IMR-90 (cell line): Measurements from ENCODE around the gene DNAJC7. TPM values are rescaled to one million over a fixed set of nuclear protein-coding genes. Genes with fewer than 3 reads are reported as not detected.

ENCODE experiments used
- FOS ChIP-seq: fragments of 150-350 bp; IDR thresholded peaks from 2 replicates; pipeline ENCODE4 v1.6.1; 2016; ENCODE audit warnings: low read depth, low read length
- MXI1 ChIP-seq: IDR thresholded peaks from 2 replicates; pipeline ENCODE4 v1.6.1; 2012; ENCODE audit warnings: low read depth, mild to moderate bottlenecking, low read length, moderate library complexity, borderline replicate concordance
- NFE2L2 ChIP-seq: fragments of 150-350 bp; IDR thresholded peaks from 2 replicates; pipeline ENCODE4 v1.6.1; 2016; ENCODE audit warnings: low read depth, mild to moderate bottlenecking, low read length
- POLR2A ChIP-seq: IDR thresholded peaks from 2 replicates; pipeline ENCODE4 v1.6.1; 2012; ENCODE audit warnings: mild to moderate bottlenecking, low read depth, low read length
- USF2 ChIP-seq: fragments of 150-350 bp; IDR thresholded peaks from 2 replicates; pipeline ENCODE4 v1.6.1; 2017; ENCODE audit warnings: mild to moderate bottlenecking, antibody characterized with exemption, low read length, low read depth
- polyA plus RNA-seq, 3 experiments: library from polyadenylated mRNA; depleted of rRNA; stranded (reverse); fragments of >200 nt; gene quantifications; 2 replicates each; pipeline ENCODE4 v1.2.3, GENCODE V29; 2012; ENCODE audit warnings: low replicate concordance in 1 of 3
- total RNA-seq: library from RNA; depleted of rRNA; stranded (reverse); fragments of >200 nt; gene quantifications from 2 replicates; pipeline ENCODE4 v1.2.3, GENCODE V29; 2012; rRNA removed

DNAJC7 gene
- total and polyA plus RNA-seq, 2 of the 4 experiments (the other 2 are of a cell fraction) = 49.3 to 71.7 TPM

- no peak for TF ChIP-seq POLR2A
- no peak for TF ChIP-seq NFE2L2
- TF ChIP-seq USF2 = no peak
- no peak for TF ChIP-seq MXI1
- TF ChIP-seq FOS = no peak
These were observed 88.5 kb downstream of the DNAJC7 start (continued) for GRCh38 chr17:41928693-41929251.

Other genes with a start within 250 kb of the DNAJC7 start
- 12.9 and 14.7 TPM in 2 replicates for gene JUP, start 230.7 kb downstream of the DNAJC7 start, total RNA-seq
- gene JUP, start 230.7 kb downstream of the DNAJC7 start, polyA plus RNA-seq (2012; rRNA removed) = 27.3 and 28.4 TPM in 2 replicates
- gene P3H4, start 205.5 kb downstream of the DNAJC7 start, total RNA-seq = 21.5 and 22.2 TPM in 2 replicates
- gene P3H4, start 205.5 kb downstream of the DNAJC7 start, polyA plus RNA-seq (2012; rRNA removed) = 66.7 and 76.9 TPM in 2 replicates
- gene FKBP10, start 204.4 kb downstream of the DNAJC7 start, total RNA-seq = 156 and 170 TPM in 2 replicates
- gene FKBP10, start 204.4 kb downstream of the DNAJC7 start, polyA plus RNA-seq (2012; rRNA removed) = 984 and 1,083 TPM in 2 replicates
- 83.0 and 92.7 TPM in 2 replicates for gene NT5C3B, start 181.2 kb downstream of the DNAJC7 start, total RNA-seq
- gene NT5C3B, start 181.2 kb downstream of the DNAJC7 start, polyA plus RNA-seq (2012; rRNA removed) = 58.0 and 59.9 TPM in 2 replicates
- gene KLHL10, start 179.6 kb downstream of the DNAJC7 start, total RNA-seq = under 0.01 and 0.18 TPM in 2 replicates
- 0.07 TPM in 1 of 2 replicates, not detected in the other for gene KLHL10, start 179.6 kb downstream of the DNAJC7 start, polyA plus RNA-seq (2012; rRNA removed)
- 38.5 and 43.6 TPM in 2 replicates for gene KLHL11, start 152.0 kb downstream of the DNAJC7 start, total RNA-seq
- 3.5 and 4.1 TPM in 2 replicates for gene KLHL11, start 152.0 kb downstream of the DNAJC7 start, polyA plus RNA-seq (2012; rRNA removed)
- gene ACLY, start 98.5 kb downstream of the DNAJC7 start, total RNA-seq = 228 and 230 TPM in 2 replicates
- 167 and 170 TPM in 2 replicates for gene ACLY, start 98.5 kb downstream of the DNAJC7 start, polyA plus RNA-seq (2012; rRNA removed)
- gene ODAD4, start 86.8 kb downstream of the DNAJC7 start, total RNA-seq = 0.54 and 0.56 TPM in 2 replicates
- 0.37 and 0.38 TPM in 2 replicates for gene ODAD4, start 86.8 kb downstream of the DNAJC7 start, polyA plus RNA-seq (2012; rRNA removed)
- gene CNP, start 50.6 kb downstream of the DNAJC7 start, total RNA-seq = 45.5 and 50.3 TPM in 2 replicates
- gene CNP, start 50.6 kb downstream of the DNAJC7 start, polyA plus RNA-seq (2012; rRNA removed) = 46.4 and 56.5 TPM in 2 replicates
- gene NKIRAS2, start 2.7 kb upstream of the DNAJC7 start, total RNA-seq = 20.8 and 25.6 TPM in 2 replicates
- 51.8 and 55.1 TPM in 2 replicates for gene NKIRAS2, start 2.7 kb upstream of the DNAJC7 start, polyA plus RNA-seq (2012; rRNA removed)
- gene C17orf113, start 33.2 kb upstream of the DNAJC7 start, total RNA-seq = under 0.01 TPM in 1 of 2 replicates, not detected in the other
- 0.03 and 0.07 TPM in 2 replicates for gene C17orf113, start 33.2 kb upstream of the DNAJC7 start, polyA plus RNA-seq (2012; rRNA removed)
- gene ZNF385C, start 81.0 kb upstream of the DNAJC7 start, total RNA-seq = not detected in 2 replicates
- gene ZNF385C, start 81.0 kb upstream of the DNAJC7 start, polyA plus RNA-seq (2012; rRNA removed) = not detected in 2 replicates
- 1.1 and 1.4 TPM in 2 replicates for gene DHX58, start 95.3 kb upstream of the DNAJC7 start, total RNA-seq
- gene DHX58, start 95.3 kb upstream of the DNAJC7 start, polyA plus RNA-seq (2012; rRNA removed) = 1.9 and 2.8 TPM in 2 replicates
- 5.3 and 6.3 TPM in 2 replicates for gene KAT2A, start 103.9 kb upstream of the DNAJC7 start, total RNA-seq
- 28.2 and 31.4 TPM in 2 replicates for gene KAT2A, start 103.9 kb upstream of the DNAJC7 start, polyA plus RNA-seq (2012; rRNA removed)
- gene HSPB9, start 105.4 kb upstream of the DNAJC7 start, total RNA-seq = not detected in 2 replicates
- gene HSPB9, start 105.4 kb upstream of the DNAJC7 start, polyA plus RNA-seq (2012; rRNA removed) = not detected in 2 replicates
- 112 and 126 TPM in 2 replicates for gene RAB5C, start 137.6 kb upstream of the DNAJC7 start, total RNA-seq
- 277 and 312 TPM in 2 replicates for gene RAB5C, start 137.6 kb upstream of the DNAJC7 start, polyA plus RNA-seq (2012; rRNA removed)
- not detected in 2 replicates for gene KCNH4, start 163.7 kb upstream of the DNAJC7 start, total RNA-seq
- 0.03 and 0.06 TPM in 2 replicates for gene KCNH4, start 163.7 kb upstream of the DNAJC7 start, polyA plus RNA-seq (2012; rRNA removed)
- gene HCRT, start 168.0 kb upstream of the DNAJC7 start, total RNA-seq = not detected in 2 replicates
- not detected in 2 replicates for gene HCRT, start 168.0 kb upstream of the DNAJC7 start, polyA plus RNA-seq (2012; rRNA removed)
- gene GHDC, start 177.1 kb upstream of the DNAJC7 start, total RNA-seq = 4.4 and 8.1 TPM in 2 replicates
- 5.2 and 6.1 TPM in 2 replicates for gene GHDC, start 177.1 kb upstream of the DNAJC7 start, polyA plus RNA-seq (2012; rRNA removed)